SHP77 treated with DMSO at 0.1 percent for 48 hours (cell line): Measurements from ENCODE around the gene SPPL3.

Experiments used
- DNase-seq: peaks from one replicate; lab custom pipeline; 2025; lab: John Stamatoyannopoulos, UW

The SPPL3 gene

DNA sequence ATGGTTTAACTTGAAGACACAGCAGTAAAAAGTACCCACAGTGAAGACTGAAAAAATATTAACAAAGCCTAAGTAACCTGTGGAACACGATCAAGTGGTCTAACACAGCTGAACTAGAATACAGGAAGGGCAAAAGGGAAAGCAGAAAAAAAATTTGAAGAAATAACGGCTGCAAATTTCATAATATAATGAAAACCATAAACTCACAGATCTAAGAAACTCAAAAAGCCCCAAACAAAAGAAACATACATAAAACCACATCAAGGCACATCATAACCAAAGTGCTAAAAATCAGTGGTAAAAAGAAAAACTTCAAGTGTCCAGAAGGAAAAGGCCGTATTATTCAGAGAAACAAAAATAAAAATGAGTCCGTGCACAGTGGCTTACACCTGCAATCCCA is 30.9 kb downstream of the SPPL3 start:
- no peak for DNase-seq

DNA sequence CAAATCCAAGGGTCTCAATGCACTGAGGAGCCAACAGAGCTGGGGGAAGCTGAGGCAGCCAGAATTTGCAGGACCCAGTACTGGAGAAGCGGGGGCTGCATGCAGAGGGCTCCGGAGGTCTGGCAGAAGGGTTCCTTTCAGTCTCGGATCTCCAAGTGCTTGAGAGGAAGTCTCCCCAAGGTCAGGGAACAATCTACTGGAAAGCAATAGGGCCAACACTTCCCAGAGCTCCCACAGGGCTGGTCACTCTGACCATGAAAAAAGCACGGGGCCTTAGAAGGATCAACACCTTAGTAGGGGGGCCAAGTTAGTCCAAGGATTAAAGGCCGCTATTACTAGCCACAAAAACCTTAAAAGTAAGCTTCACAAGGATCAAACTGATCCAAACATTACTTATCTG is 31.7 kb downstream of the SPPL3 start:
- no peak for DNase-seq

DNA sequence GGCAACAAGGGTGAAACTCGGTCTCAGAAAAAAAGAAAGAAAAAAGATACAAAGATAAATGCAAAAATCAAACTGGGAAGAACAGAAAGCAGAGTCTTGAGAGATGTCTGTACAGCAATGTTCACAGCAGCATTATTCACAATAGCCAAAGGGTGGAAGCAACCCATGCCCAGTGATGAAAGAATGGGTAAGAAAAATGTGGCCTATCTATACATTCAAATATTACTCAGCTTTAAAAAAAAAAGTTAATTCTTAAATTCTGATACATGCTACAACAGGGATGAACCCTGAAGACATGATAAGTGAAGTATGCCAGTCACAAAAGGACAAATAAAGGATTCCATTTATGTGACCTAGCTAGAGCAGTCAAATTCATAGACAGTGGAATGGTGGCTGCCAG is 33.7 kb downstream of the SPPL3 start:
- no peak for DNase-seq

DNA sequence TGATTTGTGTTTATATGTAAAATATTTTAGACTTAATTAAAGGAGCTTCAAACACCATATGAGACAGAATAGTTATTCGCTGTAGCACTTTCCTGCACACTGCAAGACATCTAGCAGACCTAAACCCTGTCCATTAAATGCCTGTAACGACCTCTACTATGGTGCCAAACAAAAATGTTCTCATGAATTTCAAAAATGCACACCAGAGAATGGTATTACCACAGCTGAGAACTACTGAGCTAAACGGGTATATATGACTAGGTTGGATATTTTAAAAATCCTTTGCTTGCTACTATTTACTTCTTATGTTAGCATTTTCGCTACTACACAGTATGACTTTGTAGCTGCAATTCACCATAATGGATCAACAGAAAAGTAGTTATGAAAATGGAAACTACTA is 34.8 kb downstream of the SPPL3 start:
- DNase-seq = no peak

DNA sequence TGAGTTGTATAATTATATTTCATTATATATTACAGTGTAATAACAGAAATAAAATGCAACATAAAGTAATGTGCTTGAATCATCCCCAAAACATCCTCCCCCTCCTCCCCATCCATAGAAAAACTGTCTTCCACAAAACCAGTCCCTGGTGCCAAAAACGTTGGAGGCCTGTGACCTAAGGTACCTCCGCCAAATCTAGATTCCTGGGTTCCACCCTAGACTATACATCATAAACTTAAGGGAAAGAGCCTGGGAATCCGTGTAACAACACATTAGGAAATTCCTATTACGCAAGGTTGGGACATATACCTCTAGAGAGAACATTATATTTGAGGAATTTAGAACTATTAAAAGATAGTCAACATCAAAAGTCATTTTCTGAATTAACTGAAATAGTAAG is 38.0 kb downstream of the SPPL3 start:
- DNase-seq = no peak

DNA sequence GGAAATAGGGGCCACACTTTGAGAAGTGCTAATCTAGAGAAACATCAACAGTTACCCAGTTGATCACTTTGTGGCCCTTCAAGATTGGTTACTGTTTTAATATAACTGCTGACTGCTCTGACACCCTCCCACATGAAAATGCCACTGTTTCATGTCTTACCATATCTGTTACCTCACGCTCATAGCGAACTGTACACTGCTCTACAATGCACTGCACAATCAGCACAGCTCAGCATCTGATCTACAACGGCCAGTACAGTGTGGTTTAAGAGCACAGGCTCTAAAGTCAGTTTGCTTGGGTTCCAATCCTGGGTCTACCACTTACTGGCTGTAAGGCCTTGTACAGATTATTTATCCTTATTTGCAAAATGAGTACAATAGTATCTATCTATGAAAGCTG is 39.1 kb downstream of the SPPL3 start:
- DNase-seq = no peak

DNA sequence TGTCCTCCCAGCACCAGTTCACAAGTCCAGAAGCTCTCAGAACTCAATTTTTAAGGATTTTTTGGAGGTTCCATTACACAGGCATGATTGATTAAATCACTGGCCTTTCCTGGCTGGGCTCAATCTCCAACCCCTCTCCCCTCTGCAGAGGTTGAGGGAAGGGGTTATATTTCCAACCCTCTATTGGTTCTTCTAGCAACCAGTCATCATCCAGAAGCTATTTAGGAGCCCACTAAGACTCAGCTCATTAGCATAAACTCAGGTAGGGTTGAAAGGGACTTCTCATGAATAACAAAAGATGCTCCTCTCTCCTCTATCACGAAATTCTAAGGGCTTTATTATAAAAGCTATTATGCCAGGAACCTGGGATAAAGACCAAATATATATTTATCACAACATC is 41.5 kb downstream of the SPPL3 start:
- DNase-seq = no peak

DNA sequence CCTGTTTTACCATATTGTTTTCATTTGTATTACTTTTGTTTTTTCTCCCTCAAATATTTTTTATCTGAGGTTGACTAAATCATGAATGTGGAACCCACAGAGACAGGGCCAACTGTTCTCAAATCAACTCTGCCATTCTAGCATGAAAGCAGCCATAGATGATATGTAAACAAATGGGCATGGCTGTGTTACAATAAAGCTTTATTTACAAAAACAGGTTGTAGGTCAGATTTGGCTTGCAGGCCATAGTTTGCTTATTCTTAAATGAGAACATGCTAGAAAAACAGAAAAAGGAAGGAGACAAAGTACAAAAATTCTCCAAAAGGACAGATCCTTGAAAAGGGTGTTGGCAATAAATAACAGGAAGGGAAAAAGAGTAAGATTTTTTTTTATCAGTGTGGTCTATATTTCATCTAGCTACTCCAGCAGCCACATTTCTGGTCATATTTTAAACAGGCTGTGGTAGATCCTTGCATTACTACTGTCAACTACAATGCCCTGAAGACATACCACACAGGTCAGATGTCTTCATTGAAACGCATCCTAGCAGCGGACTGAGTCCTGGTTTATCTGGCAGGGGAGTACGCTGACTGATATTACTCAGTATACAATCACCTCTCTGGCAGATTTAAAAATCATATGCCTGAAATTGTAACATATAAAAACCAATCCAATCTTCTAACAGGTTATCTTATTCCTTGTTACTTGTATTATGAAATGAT is 42.9 kb downstream of the SPPL3 start:
- DNase-seq = no peak

DNA sequence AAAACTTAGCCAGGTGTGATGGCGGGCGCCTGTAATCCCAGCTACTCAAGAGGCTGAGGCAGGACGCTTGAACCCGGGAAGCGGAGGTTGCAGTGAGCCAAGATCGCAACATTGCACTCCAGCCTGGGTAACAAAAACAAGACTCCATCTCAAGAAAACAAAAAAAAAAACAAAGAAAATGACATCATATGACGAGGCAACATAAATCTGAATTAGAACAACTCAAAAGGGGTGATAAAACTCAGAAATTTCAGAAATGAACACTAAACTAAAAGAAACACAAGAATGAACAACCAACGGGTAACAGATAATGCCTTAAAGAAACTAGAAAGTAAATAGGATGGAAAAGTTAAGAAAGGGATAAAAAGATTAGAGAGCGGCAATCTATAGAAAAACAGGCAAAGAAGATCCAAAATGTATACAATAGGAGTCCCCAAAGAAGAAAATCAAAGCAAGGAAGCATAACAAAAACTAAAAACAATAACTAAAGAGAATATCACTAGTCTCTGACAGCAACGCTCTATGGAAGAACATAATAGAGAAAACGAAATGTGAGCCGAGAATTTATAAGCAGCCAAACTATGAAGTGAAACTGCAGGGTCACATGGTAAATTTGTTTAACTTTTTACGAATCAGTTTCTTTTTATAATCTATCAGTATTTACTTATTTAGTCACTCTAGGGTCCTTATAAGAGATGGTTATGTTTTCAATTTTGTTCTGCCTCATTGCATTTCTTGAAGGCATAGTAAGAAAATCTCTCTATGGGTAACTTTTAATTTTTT is 45.7 kb downstream of the SPPL3 start:
- DNase-seq = no peak

DNA sequence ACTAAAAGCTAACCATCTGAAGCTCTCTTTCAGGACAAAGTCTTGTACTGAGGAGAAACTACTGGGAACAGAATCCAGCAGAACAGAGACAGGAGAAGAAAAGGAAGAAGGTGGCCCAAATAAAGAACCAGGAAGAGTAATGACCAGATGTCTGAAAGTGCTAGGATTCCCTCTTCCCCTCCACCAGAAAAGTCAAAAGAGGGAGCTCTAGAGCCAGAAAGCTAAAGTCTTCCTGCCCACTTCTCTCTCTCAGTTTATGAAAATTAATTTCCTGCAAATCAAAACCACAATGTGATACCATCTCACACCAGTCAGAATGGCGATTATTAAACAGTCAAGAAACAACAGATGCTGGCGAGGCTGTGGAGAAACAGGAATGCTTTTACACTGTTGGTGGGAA is 47.2 kb downstream of the SPPL3 start:
- no peak for DNase-seq

DNA sequence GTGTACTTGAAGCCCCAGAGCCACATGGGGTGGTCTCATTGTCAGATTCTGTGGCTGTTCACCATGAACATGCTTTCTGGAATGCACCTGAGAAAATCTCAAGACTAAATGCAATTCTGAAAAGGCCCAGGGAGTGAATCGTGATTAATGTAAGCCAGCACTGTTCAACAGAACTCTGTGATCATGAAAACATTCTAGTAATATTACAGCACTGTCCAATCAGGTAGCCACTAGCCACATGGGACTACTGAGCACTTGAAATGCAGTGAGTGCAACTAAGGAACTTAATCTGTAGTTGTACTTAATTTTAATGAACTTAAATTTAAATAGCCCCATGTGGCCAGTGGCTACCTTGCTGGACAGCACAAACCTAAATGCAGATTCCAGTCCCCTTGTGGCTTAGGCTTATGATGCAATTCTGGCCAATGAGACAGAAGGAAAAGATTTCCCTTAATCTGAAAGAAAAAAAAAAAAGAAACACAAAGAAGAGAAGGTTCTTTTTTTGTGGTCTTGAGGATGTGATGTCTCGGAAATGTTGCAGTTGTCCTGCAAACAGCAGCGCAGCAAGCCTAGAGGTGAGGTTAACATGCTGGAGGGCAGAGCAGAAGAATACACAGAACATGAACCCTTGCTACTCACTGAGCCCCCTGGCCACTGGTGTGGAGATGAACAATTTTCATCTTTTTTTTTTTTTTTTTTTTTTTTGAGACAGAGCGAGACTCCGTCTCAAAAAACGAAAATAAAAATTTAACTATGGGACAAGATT is 48.2 kb downstream of the SPPL3 start:
- no peak for DNase-seq

DNA sequence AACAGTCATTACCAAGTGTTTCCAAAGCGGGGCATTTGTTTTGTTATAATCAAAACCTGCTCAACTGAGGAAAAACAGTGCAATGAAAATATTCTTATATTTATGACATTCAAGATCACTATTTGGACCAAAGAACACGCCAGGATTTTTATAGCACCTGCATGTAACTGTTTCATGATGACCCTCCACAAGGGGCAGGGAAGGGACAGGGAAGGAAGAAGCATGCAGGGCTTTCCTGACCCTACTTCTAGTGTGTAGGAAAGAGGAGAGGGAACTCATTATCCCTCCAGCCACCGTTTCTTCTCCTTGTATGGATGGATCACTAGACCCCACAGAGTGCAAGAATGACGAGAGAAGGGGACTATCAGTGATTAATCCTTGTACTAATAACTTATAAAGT is 49.4 kb downstream of the SPPL3 start:
- no peak for DNase-seq

DNA sequence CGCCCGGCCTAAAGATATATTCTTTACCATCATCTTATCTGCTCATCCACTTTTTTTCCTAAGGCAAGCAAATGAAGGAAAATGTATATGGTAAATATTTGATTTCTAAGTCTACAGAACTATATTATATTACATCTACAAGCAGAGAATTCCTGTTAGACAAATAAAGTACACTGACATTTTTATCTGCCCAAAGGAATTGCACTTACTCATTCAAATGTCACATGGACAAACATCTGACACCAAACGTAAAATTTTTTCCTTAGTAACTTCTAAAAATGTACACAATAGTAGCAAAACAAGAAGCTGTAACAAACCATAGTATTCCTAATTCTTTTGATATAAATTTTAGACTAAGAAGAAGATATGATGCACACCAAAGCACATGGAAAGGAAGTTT is 51.0 kb downstream of the SPPL3 start:
- no peak for DNase-seq

DNA sequence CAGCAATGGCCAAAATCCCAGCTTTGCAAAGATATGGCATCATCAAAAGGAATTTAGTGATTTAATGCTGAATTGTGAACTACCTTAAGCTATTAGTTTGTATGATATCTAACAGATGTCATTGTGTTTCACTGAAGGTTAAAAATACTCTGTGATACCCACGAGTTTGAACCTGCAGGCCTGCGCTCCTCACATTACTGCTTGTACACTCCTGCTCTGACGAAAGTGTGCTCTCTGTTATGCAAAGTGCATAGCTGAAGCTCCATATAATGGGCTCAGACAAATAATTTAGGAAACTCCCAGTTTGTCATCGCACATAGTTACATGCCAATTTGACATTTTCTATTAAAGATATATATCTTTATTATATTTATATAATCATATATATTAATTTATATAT is 52.2 kb downstream of the SPPL3 start:
- DNase-seq = no peak

DNA sequence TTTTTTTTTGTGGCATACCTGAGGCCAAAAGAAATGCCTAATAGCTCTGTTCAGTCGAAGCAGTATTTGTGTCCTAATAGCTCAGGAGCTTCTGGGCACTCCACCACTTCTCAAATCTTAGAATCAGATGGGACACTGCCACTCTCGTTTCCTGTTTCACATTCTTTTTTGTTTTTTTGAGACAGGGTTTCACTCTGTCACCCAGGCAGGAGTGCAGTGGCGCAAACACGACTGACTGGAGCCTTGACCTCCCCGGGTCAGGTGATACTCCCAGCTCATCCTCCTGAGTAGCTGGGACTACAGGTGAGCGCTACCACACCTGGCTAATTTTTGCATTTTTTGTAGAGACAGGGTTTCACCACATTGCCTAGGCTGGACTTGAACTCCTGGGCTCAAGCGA is 52.7 kb downstream of the SPPL3 start:
- DNase-seq = no peak

DNA sequence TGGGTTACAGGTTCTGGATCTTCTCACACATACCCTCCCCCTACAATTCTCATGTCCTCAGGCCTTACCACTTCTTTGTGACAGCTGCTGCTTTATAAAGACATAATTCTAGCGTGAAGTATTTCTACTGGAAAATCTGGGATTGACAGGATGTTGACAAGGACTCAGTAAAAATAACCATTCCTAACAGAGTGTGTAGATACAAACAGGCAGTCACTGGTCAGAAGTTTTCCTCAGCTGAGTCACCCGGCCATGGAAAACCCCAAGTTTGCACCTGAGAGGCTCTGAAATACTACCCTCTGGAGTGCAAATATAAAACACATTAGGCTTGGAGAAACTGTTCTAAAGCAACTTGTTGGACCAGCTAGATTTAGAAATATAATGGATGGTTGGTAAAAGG is 54.4 kb downstream of the SPPL3 start:
- DNase-seq = no peak

DNA sequence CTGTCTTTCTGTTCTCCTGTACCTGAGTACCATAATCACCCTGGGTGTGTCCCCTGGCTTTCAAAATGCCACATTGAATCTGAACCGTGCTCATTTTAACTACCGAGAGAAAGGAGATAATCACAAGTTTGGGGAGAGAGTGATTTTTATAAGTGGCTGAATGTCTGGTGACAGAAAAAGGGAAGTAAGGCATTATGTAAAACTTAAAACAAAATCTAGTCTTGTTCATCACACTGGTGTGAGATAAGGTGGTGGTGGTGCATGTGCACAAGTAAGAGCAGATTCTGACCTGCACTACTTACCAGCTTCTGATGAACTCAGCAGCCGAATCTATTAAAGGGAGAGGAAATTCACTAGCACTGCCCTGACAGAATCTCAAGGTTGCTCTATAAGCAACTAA is 56.3 kb downstream of the SPPL3 start:
- DNase-seq = no peak

DNA sequence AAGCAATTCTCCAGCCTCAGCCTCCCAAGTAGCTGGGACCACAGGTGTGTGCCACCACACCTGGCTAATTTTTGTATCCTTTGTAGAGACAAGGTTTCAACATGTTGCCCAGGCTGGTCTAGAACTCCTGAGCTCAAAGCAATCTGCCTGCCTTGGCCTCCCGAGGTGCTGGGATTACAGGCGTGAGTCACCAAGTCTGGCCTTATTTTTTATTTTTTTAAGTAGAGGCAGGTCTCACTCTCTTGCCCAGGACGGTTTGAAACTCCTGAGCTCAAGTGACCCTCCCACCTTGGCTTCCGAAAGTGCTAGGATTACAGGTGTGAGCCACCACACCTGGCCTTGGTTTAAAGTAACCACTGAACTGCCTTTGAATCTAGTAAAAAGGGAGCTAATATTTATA is 56.8 kb downstream of the SPPL3 start:
- DNase-seq = no peak

DNA sequence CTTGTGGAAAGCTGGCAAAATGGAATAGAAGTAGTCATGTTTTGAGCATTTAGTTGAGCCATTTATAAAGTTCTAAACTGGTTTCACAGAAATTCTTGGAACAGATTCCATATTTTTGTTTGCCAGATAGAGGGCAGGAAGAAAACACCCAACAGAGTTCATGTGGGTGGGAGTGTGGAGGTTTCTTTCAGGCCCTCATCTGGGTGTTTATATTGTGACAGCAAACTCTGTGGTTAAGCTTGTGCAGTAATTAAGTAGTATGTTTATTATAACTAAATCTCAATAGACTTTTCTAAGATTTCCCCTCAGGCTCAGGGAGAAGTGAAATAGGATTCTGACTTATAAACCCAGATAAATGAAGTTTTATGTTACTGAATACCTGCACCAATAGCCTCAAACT is 57.4 kb downstream of the SPPL3 start:
- DNase-seq = no peak

DNA sequence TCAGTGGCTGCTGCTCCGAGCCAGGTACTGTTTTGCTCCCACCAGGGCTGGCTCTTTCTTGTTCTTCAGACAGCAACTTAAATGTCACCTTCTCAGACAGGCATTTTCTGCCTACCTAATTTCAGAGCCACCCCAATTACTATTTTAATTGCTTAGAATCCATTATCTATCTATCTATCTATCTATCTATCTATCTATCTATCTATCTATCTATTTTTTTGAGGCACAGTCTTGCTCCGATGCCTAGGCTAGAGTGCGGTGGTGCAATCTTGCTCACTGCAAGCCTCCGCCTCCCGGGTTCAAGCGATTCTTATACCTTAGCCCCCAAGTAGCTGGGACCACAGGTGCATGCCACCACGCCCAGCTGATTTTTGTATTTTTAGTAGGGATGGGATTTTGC is 58.5 kb downstream of the SPPL3 start:
- DNase-seq = no peak

DNA sequence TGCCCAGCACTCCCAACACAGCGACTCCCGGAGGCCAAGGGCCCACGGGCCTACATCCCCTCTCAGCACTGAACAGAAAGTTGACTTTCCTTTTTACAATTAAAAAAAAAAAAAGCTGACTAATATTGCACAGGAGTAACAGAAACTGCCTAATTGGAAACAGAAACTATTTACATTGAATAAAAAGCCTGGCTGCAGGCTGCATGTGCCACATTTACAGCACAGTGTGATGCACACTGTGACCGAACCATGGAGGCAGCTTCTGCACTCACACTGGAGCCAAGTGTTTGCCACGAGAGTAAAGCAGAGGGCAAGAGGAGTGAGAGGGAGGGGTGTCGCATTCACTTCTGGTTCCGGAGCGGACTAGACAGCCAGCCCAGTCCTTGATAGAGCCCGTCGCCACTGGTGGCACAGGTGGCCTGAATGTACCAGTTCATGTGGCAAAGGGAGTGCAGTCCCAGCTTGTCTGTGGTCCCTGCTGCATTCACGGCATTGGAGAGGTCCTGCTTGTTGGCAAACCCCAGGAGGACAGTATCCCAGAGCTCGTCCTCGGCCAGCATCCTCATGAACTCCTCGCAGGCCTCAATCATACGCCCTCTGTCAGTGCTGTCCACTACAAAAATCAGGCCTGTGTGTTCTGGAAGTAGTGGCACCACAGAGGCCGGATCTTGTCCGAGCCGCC is 59.2 kb downstream of the SPPL3 start:
- no peak for DNase-seq

DNA sequence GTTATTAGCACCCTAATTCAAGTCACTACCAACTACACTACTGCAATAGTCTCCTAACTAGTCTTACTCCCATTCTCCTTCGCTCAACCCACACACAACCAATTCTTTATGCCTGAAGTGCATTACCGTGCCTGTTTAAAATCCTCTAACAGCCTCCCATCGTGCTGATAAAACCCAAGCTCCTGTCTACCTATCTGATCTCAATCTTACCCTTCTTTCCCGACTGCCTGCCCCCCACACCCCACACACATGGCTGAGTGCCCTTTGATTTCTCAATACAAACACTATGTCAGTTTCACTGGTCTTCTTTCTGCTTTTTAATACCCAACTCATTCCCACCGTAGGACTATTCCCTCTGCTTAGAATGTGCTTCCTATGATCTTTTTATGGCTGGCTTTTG is 59.9 kb downstream of the SPPL3 start:
- DNase-seq = no peak

DNA sequence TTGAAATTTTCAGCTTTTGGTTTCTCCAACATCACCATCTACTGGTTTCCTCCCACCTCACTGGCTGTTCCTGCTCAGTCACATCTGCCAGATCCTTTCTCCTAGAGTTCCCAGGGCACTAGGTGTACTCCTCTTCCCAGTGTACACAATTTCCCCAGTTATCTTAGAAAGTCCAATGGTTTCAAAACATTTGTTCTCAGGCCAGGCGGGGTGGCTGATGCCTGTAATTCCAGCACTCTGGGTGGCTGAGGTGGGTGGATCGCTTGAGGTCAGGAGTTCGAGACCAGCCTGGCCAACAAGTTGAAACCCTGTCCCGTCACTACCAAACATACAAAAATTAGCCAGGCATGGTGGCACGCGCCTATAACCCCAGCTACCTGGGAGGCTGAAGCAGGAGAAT is 60.7 kb downstream of the SPPL3 start:
- DNase-seq = no peak
